GM19351 (cell line): ENCODE results near the gene MGAT4A.

Experiments used
- ATAC-seq: cut with Tn5 transposase; IDR thresholded peaks from one replicate; pipeline ENCODE4 v1.9.1; 2021; ENCODE audit warnings: mild to moderate bottlenecking, moderate library complexity; ENCODE audit not compliant: unreplicated experiment

The MGAT4A gene

GRCh38 chr2:98579926-98580325 is 151.0 kb downstream of the MGAT4A start:
- no peak for ATAC-seq

GRCh38 chr2:98578231-98578630 is 152.7 kb downstream of the MGAT4A start:
- ATAC-seq: no peak

GRCh38 chr2:98577313-98577712 is 153.6 kb downstream of the MGAT4A start:
- no peak for ATAC-seq

- no peak for ATAC-seq
These were observed 154.1 kb downstream of the MGAT4A start for GRCh38 chr2:98576666-98577312.

- ATAC-seq: no peak
These were observed 157.5 kb downstream of the MGAT4A start for GRCh38 chr2:98573426-98573825.

- ATAC-seq: no peak
These were observed 158.3 kb downstream of the MGAT4A start for GRCh38 chr2:98572676-98573075.

GRCh38 chr2:98572211-98572610 is 158.7 kb downstream of the MGAT4A start:
- ATAC-seq: no peak

GRCh38 chr2:98571796-98572195 is 159.1 kb downstream of the MGAT4A start:
- no peak for ATAC-seq

- no peak for ATAC-seq
These were observed 159.7 kb downstream of the MGAT4A start for GRCh38 chr2:98571121-98571701.

GRCh38 chr2:98570356-98570755 is 160.6 kb downstream of the MGAT4A start:
- no peak for ATAC-seq

GRCh38 chr2:98569915-98570314 is 161.0 kb downstream of the MGAT4A start:
- ATAC-seq: no peak

GRCh38 chr2:98569197-98569793 is 161.6 kb downstream of the MGAT4A start:
- no peak for ATAC-seq
